Spleen (tissue), 7 donors: Measurements from ENCODE around the gene PRDM16.

ENCODE experiments used
- CTCF ChIP-seq, 11 experiments: fragments of 200-600 bp in 7 of 11; fragments of 450-650 bp in 4 of 11; sonication (generic) in 4 of 11; IDR thresholded peaks in 8 of 11; conservative IDR thresholded peaks in 3 of 11; 1 replicate in 7 of 11; 2 replicates in 4 of 11; pipeline versions ENCODE4 v1.4.0 to v1.8.0; 2016 to 2021; ENCODE audit warnings: antibody characterized with exemption in 11 of 11, inconsistent platforms in 4 of 11, mild to moderate bottlenecking in 1 of 11
- POLR2A ChIP-seq, 3 donors: fragments of 450-650 bp; IDR thresholded peaks; one replicate each; pipeline ENCODE4 v1.5.1; 2017; ENCODE audit warnings: antibody characterized with exemption in 3 of 3, mild to moderate bottlenecking in 1 of 3
- POLR2AphosphoS5 ChIP-seq, 3 donors: sonication (generic); formaldehyde crosslinking; IDR thresholded peaks; one replicate each; pipeline ENCODE4 v1.5.1; 2017; ENCODE audit warnings: antibody characterized with exemption in 3 of 3
- donor health status: DM: no; HTN: no; CAD: no; lungs with moderate emphysema.
- donor health status: DM: no; HTN: no; CAD: no.
- donor health status: DM: no; HTN: no; CAD: no.

- TF ChIP-seq POLR2AphosphoS5 (IDR thresholded peaks at IDR 0.05): no peak
- TF ChIP-seq CTCF (IDR thresholded peaks at IDR 0.05 in 8 of 11, conservative IDR thresholded peaks at IDR 0.05 in 3 of 11): no peak
- no peak for TF ChIP-seq POLR2A (IDR thresholded peaks at IDR 0.05)
Measured at GRCh38 chr1:3188150-3188971, 119.4 kb downstream of the PRDM16 start.
